ENCODE measurements around the gene PRR23E. TPM values are rescaled to one million over a fixed set of nuclear protein-coding genes. Genes with fewer than 3 reads are reported as not detected.

The PRR23E gene
- total and polyA plus RNA-seq, 10 of the 15 experiments (the other 5 are each of a cell fraction or from before 2014, with no cell fraction given) = not detected

GRCh38 chr3:127193775-127194174 lies 844 bp downstream of the PRR23E start:
- no peak for DNase-seq (ENCODE audit: low read depth, low spot score)
- no peak for FAIRE-seq
- POLR2A ChIA-PET = no interaction called here
- Histone ChIP-seq H3K9me3 (replicated peaks; ENCODE audit: control insufficient read depth, insufficient read depth, low read length) (no peaks in the 10 kb centered on the region; the same call in 2 of the 3 replicates), H2AFZ (ENCODE audit: control insufficient read depth, low read depth, low read length) (no peak overlapping the region), H3K9ac (ENCODE audit: control insufficient read depth, insufficient read depth, low read length) (no peak overlapping the region), H4K20me1 (ENCODE audit: control insufficient read depth, insufficient read depth) (no peaks in the 10 kb centered on the region), H3K27ac (ENCODE audit: control insufficient read depth, insufficient read depth) (no peak overlapping the region), H3K4me3 (no peak overlapping the region), H3K36me3 (ENCODE audit: control insufficient read depth in 2 of 2, insufficient read depth in 2 of 2, low read length in 1 of 2) (no peaks in the 10 kb centered on the region), H3K27me3 (replicated peaks in 1 of 2; ENCODE audit: control insufficient read depth in 2 of 2, insufficient read depth in 2 of 2, low read length in 1 of 2) (no peaks in the 10 kb centered on the region), H3K4me1 (ENCODE audit: control insufficient read depth, insufficient read depth, low read length) (no peaks in the 10 kb centered on the region), H3K4me2 (ENCODE audit: control insufficient read depth, insufficient read depth) (no peak overlapping the region), H3K79me2 (ENCODE audit: control insufficient read depth, insufficient read depth, low read length) (no peaks in the 10 kb centered on the region)
- no peak for ATAC-seq
- 1% methylated on average over 3 of the region's 3 CpGs for WGBS (ENCODE audit: insufficient coverage, insufficient replicate concordance, low lambda C conversion rate, missing lambda C conversion rate)
- RAD21 ChIA-PET (ENCODE audit: unreplicated experiment) = no interaction called here
- in situ Hi-C loops (cut with MboI) (no loop called here), intact Hi-C loops (cut with micrococcal nuclease; ENCODE audit: unreplicated experiment) (no loop called here)
- BruUV-seq (replicated peaks) = no TSS peak
- CTCF ChIA-PET = interaction anchor here (1.0 kb wide), 1 partner anchor 18 kb away, joined by 3 read pairs; no protein-coding TSS in a partner anchor
- TF ChIP-seq TCF3 (IDR thresholded peaks at IDR 0.05; ENCODE audit: borderline replicate concordance, insufficient read depth, low read depth, low read length) (no peak), LARP7 (IDR thresholded peaks at IDR 0.05) (no peak), SPI1 (IDR thresholded peaks at IDR 0.05; ENCODE audit: borderline replicate concordance, insufficient read depth, low read depth, low read length) (no peak), MTA3 (IDR thresholded peaks at IDR 0.05; ENCODE audit: borderline replicate concordance, low read length) (no peak), ZBTB40 (IDR thresholded peaks at IDR 0.05; ENCODE audit: borderline replicate concordance) (no peak), NBN (IDR thresholded peaks at IDR 0.05) (no peak), POLR2AphosphoS2 (IDR thresholded peaks at IDR 0.05; ENCODE audit: low read depth, low read length) (no peak), BHLHE40 (IDR thresholded peaks at IDR 0.05; ENCODE audit: borderline replicate concordance in 1 of 2, low read depth in 2 of 2, low read length in 1 of 2) (no peak), MEF2A (IDR thresholded peaks at IDR 0.05; ENCODE audit: insufficient read depth, low read depth, low read length) (no peak), MTA2 (IDR thresholded peaks at IDR 0.05; ENCODE audit: low read depth) (no peak), POLR2A (IDR thresholded peaks at IDR 0.05; ENCODE audit: low read depth, low read length) (no peak), NFIC (IDR thresholded peaks at IDR 0.05; ENCODE audit: low read depth, low read length) (no peak), HDAC2 (IDR thresholded peaks at IDR 0.05) (no peak), IRF5 (IDR thresholded peaks at IDR 0.05; ENCODE audit: borderline replicate concordance) (no peak), DPF2 (IDR thresholded peaks at IDR 0.05) (no peak), RAD21 (IDR thresholded peaks at IDR 0.05; ENCODE audit: insufficient read depth, low read depth, low read length) (no peak), KDM1A (IDR thresholded peaks at IDR 0.05; ENCODE audit: borderline replicate concordance) (no peak), GABPA (IDR thresholded peaks at IDR 0.05; ENCODE audit: low read depth) (no peak), SKIL (IDR thresholded peaks at IDR 0.05; ENCODE audit: low read depth, poor library complexity, severe bottlenecking) (no peak)
- SMC1A ChIA-PET (ENCODE audit: uncharacterized antibody, unreplicated experiment) = interaction anchor here (1.0 to 1.7 kb wide), 3 partner anchors 16 to 206 kb away, joined by 3 to 4 read pairs (median 3); no protein-coding TSS in a partner anchor
